ENCODE measurements around the gene TUSC2. TPM values are rescaled to one million over a fixed set of nuclear protein-coding genes. Genes with fewer than 3 reads are reported as not detected.
A peak's percentile ranks its signal among the peaks of the same experiment; 100 is the strongest.

TUSC2 gene
- total RNA-seq, 3 donors from 2014 or later (not counting 1 experiment from before 2014, with no cell fraction given) = 18.4 to 23.4 (median 21.3) TPM

DNA sequence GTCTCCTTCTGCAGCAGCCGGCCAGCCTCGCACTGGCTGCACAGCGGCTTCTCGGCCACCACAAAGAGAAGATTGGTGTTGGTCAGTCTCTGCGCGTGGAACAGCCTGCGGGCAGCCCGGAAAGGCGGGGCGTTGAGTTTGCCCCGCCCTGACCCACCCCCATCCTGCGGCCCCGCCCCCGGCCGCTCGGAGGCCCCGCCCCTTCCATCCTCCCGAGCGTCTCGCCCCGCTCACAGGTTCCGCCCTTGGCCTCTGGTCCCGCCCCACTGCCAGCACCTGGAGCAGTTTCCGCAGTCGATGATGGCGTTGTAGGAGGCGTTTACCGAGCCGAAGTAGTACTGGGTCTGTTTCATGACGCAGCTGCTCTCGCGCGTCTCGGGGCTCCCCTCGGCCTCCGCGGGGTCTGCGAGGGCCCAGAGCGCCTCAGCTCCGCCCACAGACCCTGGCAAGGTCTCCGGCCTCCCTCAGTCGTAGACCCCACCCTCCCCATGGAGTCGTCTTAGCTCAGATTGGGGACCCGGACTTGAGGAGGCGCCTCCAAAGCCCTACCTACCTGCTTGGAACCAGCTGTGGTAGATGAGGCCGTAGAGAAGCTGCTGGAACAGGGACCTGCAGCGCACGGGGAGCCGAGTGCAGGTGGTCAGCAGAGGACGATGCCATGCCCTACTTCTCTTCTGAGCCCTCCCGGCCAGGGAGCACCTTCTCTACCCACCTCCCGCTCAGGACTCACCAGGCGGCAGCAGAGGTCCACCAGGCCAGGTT lies 37.2 kb upstream of the TUSC2 start:
- Histone ChIP-seq H3K27me3 (ENCODE audit: control insufficient read depth, insufficient read depth, low read length) (no peaks in the 10 kb centered on the region), H3K36me3 (ENCODE audit: control insufficient read depth, insufficient read depth, low read length) (no peaks in the 10 kb centered on the region), H3K4me3 (ENCODE audit: low read length) (peak overlapping the region; percentile 62), H3K27ac (ENCODE audit: low read length) (peak overlapping the region; percentile 82), H3K4me1 (ENCODE audit: control insufficient read depth, insufficient read depth, low read length) (peaks cover 27% of the 10 kb centered on the region), H3K9me3 (ENCODE audit: control insufficient read depth, insufficient read depth, low read length) (no peaks in the 10 kb centered on the region)
- intact Hi-C loops (cut with micrococcal nuclease) = no loop called here
- TF ChIP-seq, protein P1, sequence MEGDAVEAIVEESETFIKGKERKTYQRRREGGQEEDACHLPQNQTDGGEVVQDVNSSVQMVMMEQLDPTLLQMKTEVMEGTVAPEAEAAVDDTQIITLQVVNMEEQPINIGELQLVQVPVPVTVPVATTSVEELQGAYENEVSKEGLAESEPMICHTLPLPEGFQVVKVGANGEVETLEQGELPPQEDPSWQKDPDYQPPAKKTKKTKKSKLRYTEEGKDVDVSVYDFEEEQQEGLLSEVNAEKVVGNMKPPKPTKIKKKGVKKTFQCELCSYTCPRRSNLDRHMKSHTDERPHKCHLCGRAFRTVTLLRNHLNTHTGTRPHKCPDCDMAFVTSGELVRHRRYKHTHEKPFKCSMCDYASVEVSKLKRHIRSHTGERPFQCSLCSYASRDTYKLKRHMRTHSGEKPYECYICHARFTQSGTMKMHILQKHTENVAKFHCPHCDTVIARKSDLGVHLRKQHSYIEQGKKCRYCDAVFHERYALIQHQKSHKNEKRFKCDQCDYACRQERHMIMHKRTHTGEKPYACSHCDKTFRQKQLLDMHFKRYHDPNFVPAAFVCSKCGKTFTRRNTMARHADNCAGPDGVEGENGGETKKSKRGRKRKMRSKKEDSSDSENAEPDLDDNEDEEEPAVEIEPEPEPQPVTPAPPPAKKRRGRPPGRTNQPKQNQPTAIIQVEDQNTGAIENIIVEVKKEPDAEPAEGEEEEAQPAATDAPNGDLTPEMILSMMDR (IDR thresholded peaks at IDR 0.05) = no peak
- ATAC-seq (peak; percentile 94 to 97 (median 97)), DNase-seq (peak; percentile 81 to 97)
- H3K27ac Mint-ChIP-seq = peak overlapping the region; percentile 67 to 85
- peaks cover 6 to 20% of the 10 kb centered on the region in 2 donors for H3K4me1 Mint-ChIP-seq
- peak overlapping the region; percentile 88 for H3K4me3 Mint-ChIP-seq
- no peaks in the 10 kb centered on the region for H3K9me3 Mint-ChIP-seq
- H3K36me3 Mint-ChIP-seq = no peaks in the 10 kb centered on the region
- no peaks in the 10 kb centered on the region for H3K27me3 Mint-ChIP-seq (ENCODE audit: low read depth in 2 of 2)
- WGBS (ENCODE audit: insufficient coverage) = 3% methylated on average over 53 of the region's 53 CpGs

- TF ChIP-seq, protein P1 (IDR thresholded peaks at IDR 0.05) = no peak
- ATAC-seq (peak; percentile 8 to 34 (median 22)), DNase-seq (no peak)
- Mint-ChIP-seq H3K27me3 (ENCODE audit: low read depth in 2 of 2) (no peaks in the 10 kb centered on the region), H3K4me1 (peaks cover 9 to 22% of the 10 kb centered on the region in 2 donors), H3K36me3 (no peaks in the 10 kb centered on the region), H3K27ac (peak overlapping the region in 1 of 2 donors; percentile 85), H3K9me3 (no peaks in the 10 kb centered on the region), H3K4me3 (peak overlapping the region; percentile 81)
- Histone ChIP-seq H3K4me1 (ENCODE audit: control insufficient read depth, insufficient read depth, low read length) (peaks cover 31% of the 10 kb centered on the region), H3K9me3 (ENCODE audit: control insufficient read depth, insufficient read depth, low read length) (no peaks in the 10 kb centered on the region), H3K27ac (ENCODE audit: low read length) (no peak overlapping the region), H3K36me3 (ENCODE audit: control insufficient read depth, insufficient read depth, low read length) (no peaks in the 10 kb centered on the region), H3K4me3 (ENCODE audit: low read length) (peak overlapping the region; percentile 62), H3K27me3 (ENCODE audit: control insufficient read depth, insufficient read depth, low read length) (no peaks in the 10 kb centered on the region)
- 16% methylated on average over 48 of the region's 48 CpGs for WGBS (ENCODE audit: insufficient coverage)
- intact Hi-C loops (cut with micrococcal nuclease) = no loop called here
Observed at GRCh38 chr3:50364573-50365079, 36.6 kb upstream of the TUSC2 start.

DNA sequence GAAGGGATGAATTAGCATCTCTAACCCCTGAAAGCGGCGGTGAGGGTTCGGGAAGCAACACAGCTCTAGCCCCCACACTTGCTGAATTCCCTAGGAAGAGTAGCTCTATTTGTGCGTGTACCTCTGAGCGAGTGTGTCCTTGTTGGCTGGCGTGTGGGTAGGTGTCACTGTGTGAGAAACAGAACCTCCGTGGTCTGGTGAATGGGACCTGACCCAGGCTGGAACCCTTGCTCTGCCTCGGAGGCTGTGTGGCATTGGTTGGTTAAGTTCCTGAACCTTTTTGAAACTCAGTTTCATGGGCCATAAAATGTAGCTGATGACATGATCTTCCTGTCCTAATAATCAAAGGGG lies 31.7 kb upstream of the TUSC2 start:
- intact Hi-C loops (cut with micrococcal nuclease) = loop anchor here (1.0 to 10.0 kb wide), 5 partner anchors 8 to 1025 kb away; partner anchors contain the start of genes HYAL3, IFRD2, MANF and NAA80
- Mint-ChIP-seq H3K27ac (peak overlapping the region; percentile 92 to 96), H3K36me3 (no peaks in the 10 kb centered on the region), H3K4me1 (peaks cover 30 to 52% of the 10 kb centered on the region in 2 donors), H3K9me3 (no peaks in the 10 kb centered on the region), H3K4me3 (peak overlapping the region; percentile 99), H3K27me3 (ENCODE audit: low read depth in 2 of 2) (no peaks in the 10 kb centered on the region)
- ATAC-seq (peak in 2 of 3 donors; percentile 11 to 15), DNase-seq (no peak)
- Histone ChIP-seq H3K9me3 (ENCODE audit: control insufficient read depth, insufficient read depth, low read length) (no peaks in the 10 kb centered on the region), H3K27ac (ENCODE audit: low read length) (peak overlapping the region; percentile 1), H3K4me1 (ENCODE audit: control insufficient read depth, insufficient read depth, low read length) (peaks cover 52% of the 10 kb centered on the region), H3K27me3 (ENCODE audit: control insufficient read depth, insufficient read depth, low read length) (no peaks in the 10 kb centered on the region), H3K4me3 (ENCODE audit: low read length) (no peak overlapping the region), H3K36me3 (ENCODE audit: control insufficient read depth, insufficient read depth, low read length) (peaks cover 29% of the 10 kb centered on the region)
- WGBS (ENCODE audit: insufficient coverage) = 20% methylated on average over 8 of the region's 8 CpGs
- TF ChIP-seq, protein P1 (IDR thresholded peaks at IDR 0.05) = no peak

Data from natural killer cell (primary cell).